Stimulated activated CD8-positive, alpha-beta memory T cell treated with anti-CD3 and anti-CD28 coated beads, Interleukin-4, amount 100 ng/mL, for 24 hours (primary cell): ENCODE measurements around the gene OOSP1.
"Not testable (repeated sequence)": the region's sequence is repeated elsewhere in the genome, so short reads cannot be mapped to it uniquely, and the experiment has no call there.

Experiments
- DNase-seq: peaks from one replicate; pipeline ENCODE4 v3.0.0-alpha.2; 2020; ENCODE audit warnings: low read depth

OOSP1 gene

GRCh38 chr11:59960502-59961381 is 22.5 kb downstream of the OOSP1 start:
- DNase-seq: no peak

GRCh38 chr11:59962107-59962482 is 23.9 kb downstream of the OOSP1 start:
- DNase-seq: no peak

DNA sequence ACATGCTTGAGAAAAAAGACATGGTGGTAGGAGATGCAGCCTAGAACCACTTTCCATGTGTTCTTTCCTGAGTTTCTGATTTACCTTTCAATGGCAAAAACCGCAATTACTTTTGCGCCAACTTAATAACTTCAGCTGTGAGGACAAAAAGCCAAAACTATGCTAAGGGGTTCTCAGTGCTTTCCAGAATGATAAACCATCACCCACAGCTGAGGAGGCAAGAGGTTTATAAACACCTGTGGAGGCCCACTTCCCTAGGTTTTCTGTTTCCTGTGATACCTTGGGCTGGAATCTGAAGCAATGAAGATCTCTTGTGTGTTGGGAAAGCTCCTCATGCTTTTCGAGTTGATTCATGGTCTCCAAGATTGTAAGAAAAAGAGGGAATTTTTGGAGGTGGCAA is 25.5 kb downstream of the OOSP1 start, which contains the start of gene OOSP4A:
Gene OOSP4A (plus strand): TSS at position 301 of the 400 bp plus-strand sequence. CDS start 0 bp downstream, at position 301.
- no peak for DNase-seq

DNA sequence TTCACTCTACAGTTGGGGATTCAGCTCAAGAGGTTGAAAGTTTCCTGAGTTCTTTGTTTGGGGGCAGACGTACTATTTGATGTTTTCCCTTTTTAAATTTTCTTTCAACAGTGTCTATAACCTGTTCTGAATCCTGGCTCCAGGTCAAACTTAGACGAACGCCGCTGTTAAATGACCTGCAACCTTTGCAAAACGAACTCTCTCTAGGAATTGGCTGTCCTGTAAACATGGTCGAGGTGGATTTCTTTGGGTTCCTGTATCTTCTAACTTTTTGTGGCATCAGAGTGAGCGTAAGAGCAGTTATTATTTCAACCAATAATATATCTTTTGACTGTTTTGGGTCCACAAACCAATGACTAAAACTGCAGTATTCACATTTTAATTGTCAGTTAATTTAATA is 27.2 kb downstream of the OOSP1 start:
- no peak for DNase-seq

DNA sequence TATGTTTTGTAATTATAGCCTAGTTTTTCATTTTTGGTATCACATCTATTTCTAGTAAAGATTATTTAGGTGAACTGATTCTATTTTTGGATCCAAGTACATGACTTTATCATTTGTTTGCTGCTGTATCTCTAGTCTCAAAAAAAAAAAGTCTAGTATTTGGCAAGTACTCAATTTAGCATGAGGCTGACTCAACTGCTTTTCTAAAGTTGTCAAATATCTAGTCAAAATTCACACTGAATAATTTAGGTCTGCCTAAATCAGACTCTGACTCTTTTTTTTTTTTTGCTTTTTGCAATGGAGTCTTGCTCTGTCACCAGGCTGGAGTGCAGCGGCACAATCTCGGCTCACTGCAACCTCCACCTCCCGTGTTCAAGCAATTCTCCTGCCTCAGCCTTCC is 28.0 kb downstream of the OOSP1 start:
- no peak for DNase-seq

GRCh38 chr11:59967677-59968394 is 29.6 kb downstream of the OOSP1 start:
- DNase-seq: no peak

DNA sequence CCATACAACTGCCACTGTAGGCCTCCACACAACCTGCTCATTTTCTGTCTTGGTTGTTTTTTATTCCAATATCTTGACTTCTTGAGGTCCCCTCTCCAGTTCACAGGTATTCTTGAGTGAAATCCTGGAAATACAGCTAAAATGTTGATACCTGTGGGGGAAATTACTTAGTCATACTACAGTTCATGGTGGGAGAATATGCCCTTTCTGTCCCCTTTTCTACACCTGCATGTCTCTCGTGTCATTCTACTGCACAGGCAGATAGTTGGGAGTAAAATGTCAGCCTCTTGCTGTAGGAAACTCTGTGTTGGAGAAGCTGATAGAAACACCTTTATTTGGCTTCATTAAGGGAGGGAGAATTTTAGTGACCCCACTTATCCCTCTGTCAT is 30.2 kb downstream of the OOSP1 start:
- no peak for DNase-seq

GRCh38 chr11:59973097-59973496 is 34.9 kb downstream of the OOSP1 start:
- DNase-seq: no peak

DNA sequence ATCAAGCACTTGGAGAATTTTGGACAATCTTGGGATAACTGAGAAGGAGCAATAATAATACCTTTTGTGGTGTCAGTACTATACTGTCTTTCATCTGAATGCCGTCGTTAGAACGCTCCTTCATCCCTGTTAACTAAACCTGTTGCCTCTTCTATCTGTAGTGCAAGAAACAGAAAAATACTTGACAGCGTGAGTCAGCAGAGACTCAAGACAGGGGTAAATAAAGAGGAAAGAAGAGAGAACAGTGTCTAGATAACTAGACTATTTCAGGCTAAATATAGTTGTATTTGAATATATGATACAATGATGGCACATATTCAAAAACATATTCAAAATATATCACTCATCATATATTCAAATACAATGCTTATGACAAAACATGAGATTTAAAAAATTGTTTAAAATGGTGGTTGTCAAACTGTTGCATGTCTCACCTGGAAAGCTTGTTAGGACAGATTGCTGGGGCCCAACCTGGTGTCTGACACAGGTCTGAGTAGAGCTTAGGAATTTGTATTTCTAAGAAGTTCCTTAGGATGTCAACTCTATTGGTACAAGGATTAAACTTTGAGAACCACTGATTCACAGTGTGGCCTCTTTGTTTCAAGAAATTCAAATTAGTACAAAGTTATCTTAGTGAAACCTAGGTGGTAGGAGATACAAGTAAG is 43.0 kb downstream of the OOSP1 start:
- no peak for DNase-seq

DNA sequence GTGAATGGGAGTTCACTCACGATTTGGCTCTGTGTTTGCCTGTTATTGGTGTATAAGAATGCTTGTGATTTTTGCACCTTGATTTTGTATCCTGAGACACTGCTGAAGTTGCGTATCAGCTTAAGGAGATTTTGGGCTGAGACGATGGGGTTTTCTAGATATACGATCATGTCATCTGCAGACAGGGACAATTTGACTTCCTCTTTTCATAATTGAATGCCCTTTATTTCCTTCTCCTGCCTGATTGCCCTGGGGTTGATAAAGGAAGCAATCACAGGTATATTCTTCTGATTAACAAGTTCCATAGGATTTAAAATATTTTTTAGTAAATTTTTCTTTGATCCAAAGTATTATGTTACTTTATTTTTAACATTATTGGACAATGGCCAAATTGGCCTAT is 43.8 kb downstream of the OOSP1 start:
- DNase-seq: not testable (repeated sequence)

GRCh38 chr11:59983212-59983611 is 45.0 kb downstream of the OOSP1 start:
- DNase-seq: no peak

DNA sequence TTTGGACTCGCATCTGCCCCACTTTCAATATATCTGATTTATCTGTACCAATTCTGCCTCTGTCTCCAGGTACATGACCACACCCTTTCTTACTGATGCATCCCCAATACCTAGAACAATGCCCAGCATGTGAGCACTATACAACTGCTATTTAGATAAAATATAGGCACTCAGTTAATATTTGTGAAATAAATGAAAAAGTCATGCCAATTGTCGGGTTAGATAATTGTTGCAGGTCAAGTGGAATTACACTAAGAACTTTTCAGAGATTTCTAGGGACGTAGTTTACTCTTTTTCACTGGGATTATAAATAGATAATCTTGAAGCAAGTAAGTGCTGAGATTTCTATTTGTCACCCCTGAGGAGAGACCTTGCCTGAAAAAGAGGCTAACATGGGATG is 46.1 kb downstream of the OOSP1 start:
- DNase-seq: no peak

GRCh38 chr11:59990421-59990820 is 52.2 kb downstream of the OOSP1 start:
- DNase-seq: no peak

GRCh38 chr11:59992425-59992824 is 54.2 kb downstream of the OOSP1 start:
- DNase-seq: no peak

DNA sequence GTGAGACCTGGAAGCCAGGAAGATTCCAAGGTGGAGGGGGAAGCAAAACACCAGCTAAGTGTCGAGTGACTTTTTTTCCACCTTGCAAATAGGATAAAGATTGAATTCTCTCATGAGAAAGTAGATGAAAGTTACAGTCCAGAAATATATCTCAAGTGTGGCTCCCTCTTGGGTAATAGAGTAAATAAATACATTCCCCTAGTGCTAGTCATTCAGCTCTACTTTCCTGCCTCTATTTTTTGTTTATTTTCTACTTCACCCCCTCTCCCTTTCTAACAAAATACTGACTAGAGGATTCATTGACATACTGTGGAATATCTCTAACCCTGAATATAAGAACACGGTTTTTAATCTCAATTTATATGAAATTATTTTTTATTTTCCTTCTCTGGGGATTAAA is 59.6 kb downstream of the OOSP1 start:
- no peak for DNase-seq

- DNase-seq: no peak
Measured at GRCh38 chr11:59999691-60000090, 61.5 kb downstream of the OOSP1 start.

DNA sequence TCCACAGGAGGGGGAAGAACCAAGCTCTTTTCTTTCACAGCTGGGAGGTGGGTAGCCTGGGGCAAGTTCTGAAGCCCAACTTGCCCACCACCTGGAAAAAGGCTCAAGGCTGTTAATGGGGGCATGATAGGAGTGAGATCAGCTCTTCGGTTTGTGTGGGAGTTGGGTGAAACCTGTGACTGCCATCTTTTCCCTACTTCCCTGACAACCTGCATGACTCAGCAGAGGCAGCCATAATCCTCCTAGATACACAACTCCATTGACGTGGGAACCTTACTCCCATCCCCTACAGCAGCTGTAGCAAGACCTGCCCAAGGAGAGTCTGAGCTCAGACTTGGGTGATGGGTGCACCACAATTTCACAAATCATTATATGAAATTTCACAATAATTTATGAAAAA is 65.5 kb downstream of the OOSP1 start:
- DNase-seq: no peak

- DNase-seq: no peak
Measured at GRCh38 chr11:60005360-60005759, 67.1 kb downstream of the OOSP1 start.
